A549 treated with Mapracorat at 1 μM for 4 hours (cell line): Measurements from ENCODE around the gene UCP2. TPM values are rescaled to one million over a fixed set of nuclear protein-coding genes. Genes with fewer than 3 reads are reported as not detected.

Experiments
- total RNA-seq: library from RNA; stranded (reverse); fragments of 200-300 nt; extraction: Qiagen RNA extraction; gene quantifications from 5 replicates; pipeline ENCODE4 v1.2.3, GENCODE V29; 2022

The UCP2 gene, protein sequence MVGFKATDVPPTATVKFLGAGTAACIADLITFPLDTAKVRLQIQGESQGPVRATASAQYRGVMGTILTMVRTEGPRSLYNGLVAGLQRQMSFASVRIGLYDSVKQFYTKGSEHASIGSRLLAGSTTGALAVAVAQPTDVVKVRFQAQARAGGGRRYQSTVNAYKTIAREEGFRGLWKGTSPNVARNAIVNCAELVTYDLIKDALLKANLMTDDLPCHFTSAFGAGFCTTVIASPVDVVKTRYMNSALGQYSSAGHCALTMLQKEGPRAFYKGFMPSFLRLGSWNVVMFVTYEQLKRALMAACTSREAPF
- 79.3 to 96.8 TPM (median 84.6 TPM) in 5 replicates for total RNA-seq

DNA sequence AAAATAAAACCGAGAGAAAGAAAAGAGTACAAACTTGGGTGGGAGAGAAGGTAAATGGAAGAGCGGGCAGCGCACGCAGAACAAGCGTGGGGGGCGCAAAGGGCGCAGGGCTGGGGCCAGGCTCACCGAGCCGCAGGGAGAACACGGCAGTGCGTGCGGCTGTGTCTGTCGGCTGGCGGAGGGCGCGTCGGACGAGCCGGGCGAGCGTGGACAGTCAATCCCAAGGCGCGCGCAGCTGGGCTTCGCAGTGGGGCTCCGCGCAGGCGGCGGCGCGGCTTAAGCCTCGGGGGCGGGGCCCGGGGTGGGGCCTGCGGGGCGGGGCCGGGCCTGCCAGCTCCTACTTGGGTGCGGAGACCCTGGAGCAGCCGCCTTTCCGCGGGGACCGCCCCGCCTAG, at the start of gene UCP2:
TSS of gene UCP2 (minus strand) at position 249 of the 395 bp plus-strand sequence. CDS start 4,465 bp downstream, outside the sequence.

DNA sequence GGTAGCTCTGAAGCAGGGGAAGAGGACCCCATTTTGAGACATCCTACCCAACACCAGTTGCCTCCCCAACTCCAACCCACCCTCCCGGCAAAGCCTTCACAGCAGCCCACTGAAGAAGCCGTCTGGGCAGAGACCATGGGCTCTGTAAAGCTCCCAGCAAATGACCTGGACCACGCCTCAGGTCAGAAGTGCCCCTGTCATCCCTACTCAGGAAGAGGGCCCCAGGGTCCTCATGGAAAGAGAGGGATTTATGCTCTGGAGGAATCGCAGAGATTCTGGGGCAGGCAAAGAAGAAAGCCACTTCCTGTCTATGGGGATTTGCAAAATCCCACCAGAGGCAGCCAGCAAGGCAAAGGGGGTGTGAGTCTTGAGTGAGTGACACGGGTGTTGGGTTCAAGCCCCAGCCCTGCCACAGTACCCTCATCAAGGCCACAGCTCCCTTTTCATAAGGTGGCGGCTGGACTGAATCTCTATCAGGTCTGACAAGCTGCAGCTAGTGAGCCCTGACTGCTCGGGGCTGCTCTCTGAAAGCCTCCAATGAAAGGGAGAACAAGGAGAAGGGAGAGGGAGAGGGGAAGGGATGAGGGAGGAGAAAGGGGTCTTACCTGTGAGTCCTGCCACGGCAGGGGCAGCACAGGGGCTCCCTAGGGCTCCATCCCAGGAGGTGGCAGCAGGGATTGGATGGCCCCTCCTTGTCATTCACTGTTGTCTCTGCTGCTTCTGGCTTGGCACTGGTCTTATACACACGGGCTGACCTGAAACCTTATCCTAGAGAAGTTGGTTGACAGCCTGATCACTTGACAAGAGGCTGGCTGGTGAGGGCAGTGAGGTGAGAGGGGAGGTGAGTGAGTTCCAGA, 26.0 kb upstream of the UCP2 start, which contains the start of gene UCP3:
TSS of gene UCP3 (minus strand) at position 713 of the 857 bp plus-strand sequence. CDS start 2,043 bp downstream, outside the sequence.

DNA sequence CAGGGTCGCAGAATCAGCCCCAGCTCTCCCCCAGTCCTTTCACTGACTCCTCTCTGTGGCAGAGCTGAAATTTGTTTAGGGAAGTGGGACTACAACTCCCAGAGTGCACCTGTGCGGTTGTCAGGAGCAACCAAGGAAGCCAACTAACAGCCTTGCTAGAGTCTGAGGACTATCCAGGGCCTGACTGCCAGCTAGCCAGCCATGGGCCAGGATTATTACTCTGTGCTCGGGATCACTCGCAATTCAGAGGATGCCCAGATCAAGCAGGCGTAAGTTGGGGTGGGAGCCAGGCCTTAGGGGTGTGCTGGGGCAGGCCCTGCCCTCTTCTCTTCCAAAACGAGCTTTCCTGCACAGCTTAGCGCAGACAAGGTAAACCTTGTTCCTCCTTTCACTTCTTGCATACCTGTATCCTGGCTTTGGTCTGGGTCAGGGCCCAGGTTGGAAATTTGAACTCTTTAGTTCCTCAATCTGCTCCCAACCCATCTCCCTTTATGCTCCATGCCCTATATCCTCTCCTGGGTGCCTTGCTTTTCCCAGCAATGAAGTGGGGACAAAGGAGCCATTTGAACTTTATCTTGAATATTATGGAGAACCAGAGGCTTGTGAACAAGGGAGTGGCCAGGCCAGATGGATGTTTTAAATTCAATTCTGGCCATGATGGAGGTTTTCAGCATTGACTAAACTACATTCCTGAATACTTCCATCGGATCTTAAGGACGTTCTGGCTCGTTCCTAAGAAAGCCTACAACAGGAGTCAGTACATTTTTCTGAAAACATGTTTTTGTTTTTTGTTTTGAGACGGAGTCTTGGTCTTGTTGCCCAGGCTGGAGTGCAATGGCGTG, 31.6 kb downstream of the UCP2 start, which contains the start of gene DNAJB13:
TSS of gene DNAJB13 (plus strand) at position 158 of the 842 bp plus-strand sequence. CDS start at position 202, 44 bp downstream.

Other genes starting within 250 kb of the UCP2 start
- 51.8 to 63.5 TPM (median 62.0 TPM) in 5 replicates for gene RAB6A, start 221.8 kb downstream of the UCP2 start, total RNA-seq
- 43.5 to 51.3 TPM (median 48.0 TPM) in 5 replicates for gene MRPL48, start 195.0 kb downstream of the UCP2 start, total RNA-seq
- 124 to 139 TPM (median 130 TPM) in 5 replicates for gene COA4, start 106.0 kb downstream of the UCP2 start, total RNA-seq
- 10.3 to 13.0 TPM (median 11.9 TPM) in 5 replicates for gene PAAF1, start 105.8 kb downstream of the UCP2 start, total RNA-seq
- 0.30 to 0.81 TPM (median 0.51 TPM) in 5 replicates for gene DNAJB13, start 31.8 kb downstream of the UCP2 start, total RNA-seq
- gene UCP3, start 26.2 kb upstream of the UCP2 start, total RNA-seq: 1.2 to 1.7 TPM (median 1.3 TPM) in 5 replicates
- 16.3 to 18.1 TPM (median 16.9 TPM) in 5 replicates for gene C2CD3, start 188.2 kb upstream of the UCP2 start, total RNA-seq
- gene PPME1, start 188.4 kb upstream of the UCP2 start, total RNA-seq: 51.5 to 55.8 TPM (median 54.1 TPM) in 5 replicates